KMS-11 (cell line): ENCODE data around the gene EPX.

Experiments used
- H2AFZ ChIP-seq: fragments of 200-600 bp; sonication (generic); 2 replicates; pipeline ENCODE4 v1.6.1; 2016; ENCODE audit warnings: antibody characterized with exemption, mixed run types, low read depth
- H3K27ac ChIP-seq: fragments of 200-600 bp; sonication (generic); 2 replicates; pipeline ENCODE4 v1.6.1; 2016; ENCODE audit warnings: mild to moderate bottlenecking, mixed run types
- H3K27me3 ChIP-seq: fragments of 200-600 bp; sonication (generic); 2 replicates; pipeline ENCODE4 v1.6.1; 2017; ENCODE audit warnings: mild to moderate bottlenecking, low read depth, mixed run types, moderate library complexity; ENCODE audit not compliant: insufficient read depth
- H3K36me3 ChIP-seq: fragments of 200-600 bp; sonication (generic); 2 replicates; pipeline ENCODE4 v1.6.1; 2017; ENCODE audit warnings: mild to moderate bottlenecking, mixed run types; ENCODE audit not compliant: insufficient read depth
- H3K4me1 ChIP-seq: fragments of 200-600 bp; sonication (generic); 2 replicates; pipeline ENCODE4 v1.6.1; 2016; ENCODE audit warnings: mild to moderate bottlenecking, low read depth, mixed run types; ENCODE audit not compliant: poor library complexity, severe bottlenecking
- H3K4me2 ChIP-seq: fragments of 200-600 bp; sonication (generic); 2 replicates; pipeline ENCODE4 v1.7.0; 2016; ENCODE audit warnings: mild to moderate bottlenecking, mixed run types
- H3K4me3 ChIP-seq: fragments of 200-600 bp; sonication (generic); IDR thresholded peaks from 2 replicates; pipeline ENCODE4 v1.6.1; 2017; ENCODE audit warnings: low read depth, low read length, mixed read lengths; ENCODE audit not compliant: insufficient read depth
- H3K79me2 ChIP-seq: fragments of 200-600 bp; sonication (generic); 2 replicates; pipeline ENCODE4 v1.6.1; 2016; ENCODE audit warnings: low read depth, mixed run types; ENCODE audit not compliant: insufficient read depth
- H3K9ac ChIP-seq: fragments of 200-600 bp; sonication (generic); 2 replicates; pipeline ENCODE4 v1.6.1; 2016; ENCODE audit warnings: mild to moderate bottlenecking, mixed run types
- H4K20me1 ChIP-seq: fragments of 200-600 bp; sonication (generic); 2 replicates; pipeline ENCODE4 v1.6.1; 2016; ENCODE audit warnings: mild to moderate bottlenecking, mixed run types; ENCODE audit not compliant: insufficient read depth
- CTCF ChIP-seq: fragments of 200-600 bp; sonication (generic); conservative IDR thresholded peaks from 2 replicates; pipeline ENCODE4 v1.6.1; 2017; ENCODE audit warnings: low read depth, mild to moderate bottlenecking, antibody characterized with exemption, low read length, moderate library complexity, mixed read lengths

EPX gene

GRCh38 chr17:58189436-58190146 is 2.9 kb upstream of the EPX start:
- H3K4me3 ChIP-seq = no peak overlapping the region
- H2AFZ ChIP-seq = no peak overlapping the region
- H3K27ac ChIP-seq = no peak overlapping the region
- H3K4me1 ChIP-seq = no peaks in the 10 kb centered on the region
- TF ChIP-seq CTCF = no peak
- no peak overlapping the region for H3K4me2 ChIP-seq
- no peaks in the 10 kb centered on the region for H4K20me1 ChIP-seq
- H3K36me3 ChIP-seq = no peaks in the 10 kb centered on the region
- H3K9ac ChIP-seq = no peak overlapping the region
- no peaks in the 10 kb centered on the region for H3K79me2 ChIP-seq
- no peaks in the 10 kb centered on the region; the same call in 1 of the 2 replicates for H3K27me3 ChIP-seq

- no peaks in the 10 kb centered on the region for H3K36me3 ChIP-seq
- H2AFZ ChIP-seq = no peak overlapping the region
- peaks cover 4% of the 10 kb centered on the region; the same call in 1 of the 2 replicates for H3K27me3 ChIP-seq
- TF ChIP-seq CTCF = no peak
- no peaks in the 10 kb centered on the region for H3K4me1 ChIP-seq
- H3K9ac ChIP-seq = no peak overlapping the region
- no peak overlapping the region for H3K4me3 ChIP-seq
- no peak overlapping the region for H3K4me2 ChIP-seq
- no peaks in the 10 kb centered on the region for H3K79me2 ChIP-seq
- H4K20me1 ChIP-seq = no peaks in the 10 kb centered on the region
- no peak overlapping the region for H3K27ac ChIP-seq
These were observed 1.2 kb upstream of the EPX start for GRCh38 chr17:58191241-58191896.

- Histone ChIP-seq H3K4me1 (no peaks in the 10 kb centered on the region), H3K27ac (no peak overlapping the region), H3K9ac (no peak overlapping the region), H3K27me3 (peaks cover 20% of the 10 kb centered on the region; the same call in 1 of the 2 replicates), H3K4me3 (no peak overlapping the region), H3K4me2 (no peak overlapping the region), H3K79me2 (no peaks in the 10 kb centered on the region), H3K36me3 (no peaks in the 10 kb centered on the region), H4K20me1 (no peaks in the 10 kb centered on the region), H2AFZ (no peak overlapping the region)
- no peak for TF ChIP-seq CTCF
These were observed 1.2 kb downstream of the EPX start for GRCh38 chr17:58193641-58194255.

GRCh38 chr17:58195518-58196123 is 3.1 kb downstream of the EPX start:
- Histone ChIP-seq H4K20me1 (no peaks in the 10 kb centered on the region), H3K27me3 (peaks cover 20% of the 10 kb centered on the region; the same call in 1 of the 2 replicates), H3K79me2 (no peaks in the 10 kb centered on the region), H3K9ac (no peak overlapping the region), H2AFZ (no peak overlapping the region), H3K27ac (no peak overlapping the region), H3K4me3 (no peak overlapping the region), H3K4me1 (no peaks in the 10 kb centered on the region), H3K4me2 (no peak overlapping the region), H3K36me3 (no peaks in the 10 kb centered on the region)
- no peak for TF ChIP-seq CTCF
